GM12878 (cell line): Measurements from ENCODE around the gene HINT1. TPM values are rescaled to one million over a fixed set of nuclear protein-coding genes. Genes with fewer than 3 reads are reported as not detected.

ENCODE experiments used
- ATF7 ChIP-seq: fragments of 450-650 bp; IDR thresholded peaks from 2 replicates; pipeline ENCODE4 v1.6.1; 2016; ENCODE audit warnings: low read depth, mild to moderate bottlenecking
- BHLHE40 ChIP-seq, 2 experiments: fragments of 450-650 bp in 1 of 2; IDR thresholded peaks; 2 replicates each; pipeline ENCODE4 v1.6.1; 2011 to 2017; ENCODE audit warnings: low read depth in 2 of 2, borderline replicate concordance in 1 of 2, improper control_type of control experiment in 1 of 2, low read length in 1 of 2, mild to moderate bottlenecking in 1 of 2
- BMI1 ChIP-seq: fragments of 450-650 bp; IDR thresholded peaks from 2 replicates; pipeline ENCODE4 v1.6.1; 2016; ENCODE audit warnings: mild to moderate bottlenecking, moderate library complexity, borderline replicate concordance
- EED ChIP-seq: sonication (generic); IDR thresholded peaks from 2 replicates; pipeline ENCODE4 v1.6.1; 2016; ENCODE audit warnings: antibody characterized with exemption, low read depth
- EGR1 ChIP-seq, 2 experiments: IDR thresholded peaks; 1 replicate in 1 of 2; 2 replicates in 1 of 2; pipeline ENCODE4 v1.6.1; 2011 to 2012; ENCODE audit warnings: low read depth in 2 of 2, low read length in 2 of 2, borderline replicate concordance in 1 of 2, mild to moderate bottlenecking in 1 of 2, moderate library complexity in 1 of 2
- ELK1 ChIP-seq: IDR thresholded peaks from 2 replicates; pipeline ENCODE4 v1.6.1; 2012; ENCODE audit warnings: low read depth, low read length, improper control_type of control experiment
- FOS ChIP-seq: IDR thresholded peaks from 3 replicates; pipeline ENCODE4 v1.6.1; 2011; ENCODE audit warnings: borderline replicate concordance; ENCODE audit not compliant: insufficient read length; ENCODE audit errors: extremely low read depth
- GATAD2B ChIP-seq: fragments of 450-650 bp; conservative IDR thresholded peaks from 2 replicates; pipeline ENCODE4 v1.6.1; 2017; ENCODE audit warnings: low read depth, mild to moderate bottlenecking, moderate library complexity
- HDAC2 ChIP-seq: fragments of 200-600 bp; sonication (generic); IDR thresholded peaks from 2 replicates; pipeline ENCODE4 v1.6.1; 2017
- IRF4 ChIP-seq: IDR thresholded peaks from 2 replicates; pipeline ENCODE4 v1.6.1; 2011; ENCODE audit warnings: low read depth, low read length
- NFYB ChIP-seq: IDR thresholded peaks from 2 replicates; pipeline ENCODE4 v1.6.1; 2011; ENCODE audit warnings: low read depth, mild to moderate bottlenecking, low read length, improper control_type of control experiment, moderate library complexity; ENCODE audit not compliant: insufficient read depth
- POLR2AphosphoS5 ChIP-seq: IDR thresholded peaks from 2 replicates; pipeline ENCODE4 v1.6.1; 2011; ENCODE audit warnings: mild to moderate bottlenecking, low read length, inconsistent platforms
- SIX5 ChIP-seq: IDR thresholded peaks from 2 replicates; pipeline ENCODE4 v1.6.1; 2011; ENCODE audit warnings: mild to moderate bottlenecking, low read depth, low read length, moderate library complexity; ENCODE audit not compliant: severe bottlenecking
- SREBF1 ChIP-seq: IDR thresholded peaks from 2 replicates; pipeline ENCODE4 v1.6.1; 2012; ENCODE audit warnings: mild to moderate bottlenecking, low read length
- SUZ12 ChIP-seq: fragments of 200-600 bp; sonication (generic); IDR thresholded peaks from one replicate; pipeline ENCODE4 v1.6.1; 2018; ENCODE audit warnings: antibody characterized with exemption, mild to moderate bottlenecking; ENCODE audit not compliant: unreplicated experiment
- YBX1 ChIP-seq: fragments of 450-650 bp; IDR thresholded peaks from 2 replicates; pipeline ENCODE4 v1.6.1; 2016; ENCODE audit warnings: antibody characterized with exemption
- ZBTB33 ChIP-seq: fragments of 450-650 bp; IDR thresholded peaks from 2 replicates; pipeline ENCODE4 v1.6.1; 2017; ENCODE audit warnings: mild to moderate bottlenecking
- ZNF384 ChIP-seq: IDR thresholded peaks from 2 replicates; pipeline ENCODE4 v1.6.1; 2012; ENCODE audit warnings: low read depth, mild to moderate bottlenecking, low read length, improper control_type of control experiment, borderline replicate concordance
- polyA plus RNA-seq, 11 experiments: library from polyadenylated mRNA; depleted of rRNA in 4 of 11; unstranded in 6 of 11; stranded (reverse) in 5 of 11; fragments of >200 nt; fragmentation: Nextera tagmentation in 4 of 11; fragmentation: Illumina TruSeq in 1 of 11; extraction: Ambion mirVana in 4 of 11; extraction: Trizol in 1 of 11; gene quantifications; 1 replicate in 1 of 11; 2 replicates in 10 of 11; pipeline versions ENCODE4 v1.2.1 to v1.2.3, GENCODE V29; 2011 to 2016; ENCODE audit warnings: inconsistent platforms in 2 of 11, missing spikeins in 2 of 11, low read depth in 1 of 11
- total RNA-seq, 4 experiments: library from RNA; depleted of rRNA in 3 of 4; stranded (reverse); fragments of >200 nt in 3 of 4; fragmentation: Illumina TruSeq in 1 of 4; extraction: Trizol in 1 of 4; gene quantifications; 2 replicates each; pipeline versions ENCODE4 v1.2.1 to v1.2.3, GENCODE V29; 2013 to 2021
- TF ChIP-seq, protein P1 (sequence below): IDR thresholded peaks from 2 replicates; pipeline ENCODE4 v1.6.1; 2012; ENCODE audit warnings: improper control_type of control experiment, low read depth, low read length; ENCODE audit not compliant: insufficient replicate concordance
- TF ChIP-seq, protein P2 (sequence below): fragments of 450-650 bp; IDR thresholded peaks from 2 replicates; pipeline ENCODE4 v1.6.1; 2017; ENCODE audit warnings: mild to moderate bottlenecking, low read depth, inconsistent platforms; ENCODE audit not compliant: poor library complexity, severe bottlenecking

The HINT1 gene
- total and polyA plus RNA-seq, 10 of the 15 experiments (the other 5 are each of a cell fraction or from before 2014, with no cell fraction given), result 253 to 997 (median 562) TPM

DNA sequence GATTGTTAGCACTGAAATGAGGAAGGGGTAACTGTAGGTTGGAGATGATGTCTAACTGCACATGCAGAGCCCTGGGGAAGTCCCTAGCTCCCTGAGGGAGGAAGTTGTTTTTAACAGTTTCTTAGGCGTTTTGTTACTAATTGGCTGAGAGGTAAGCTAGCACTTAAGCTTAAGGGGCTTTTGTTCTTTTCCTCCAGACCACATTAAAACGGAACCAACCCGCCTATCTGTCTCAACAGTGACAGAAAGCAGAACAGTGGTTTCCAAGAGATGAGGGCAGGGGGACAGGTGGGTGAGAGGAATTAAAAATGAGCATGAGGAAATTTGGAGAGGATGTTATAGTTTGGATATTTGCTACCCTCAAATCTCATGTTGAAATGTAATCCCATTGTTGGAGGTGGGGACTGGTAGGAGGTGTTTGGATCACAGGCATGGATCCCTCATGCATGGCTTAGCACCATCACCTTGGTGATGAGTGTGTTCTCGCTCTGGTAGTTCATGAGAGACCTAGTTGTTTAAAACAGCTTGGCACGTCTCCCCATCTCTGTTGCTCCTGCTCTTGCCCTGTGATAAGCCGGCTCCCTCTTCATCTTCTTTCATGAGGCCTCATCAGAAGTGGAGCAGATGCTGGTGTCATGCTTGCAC, 44.6 kb upstream of the HINT1 start (continued):
- TF ChIP-seq ELK1 (0 out of 2 replicates have a peak, but pooled peaks have one; percentile 44), SUZ12 (no peak), GATAD2B (0 out of 2 replicates have a peak, but pooled peaks have one; percentile 73), EED (peak; percentile 89), HDAC2 (no peak), SIX5 (no peak), IRF4 (no peak), ZNF384 (no peak; the same call in 1 of the 2 replicates), ATF7 (peak; percentile 87), EGR1 (IDR thresholded peaks at IDR 0.05; ENCODE audit: borderline replicate concordance in 1 of 2, low read depth in 2 of 2, low read length in 2 of 2) (0 out of 3 replicates have a peak, but pooled peaks of 1 of the 2 experiments have one; percentile 20), POLR2AphosphoS5 (peak; percentile 90), NFYB (no peak), SREBF1 (no peak), BHLHE40 (IDR thresholded peaks at IDR 0.05; ENCODE audit: borderline replicate concordance in 1 of 2, low read depth in 2 of 2, low read length in 1 of 2) (peak; percentile 96), ZBTB33 (no peak), FOS (no peak), BMI1 (peak; percentile 87), YBX1 (no peak)
- TF ChIP-seq, protein P1, sequence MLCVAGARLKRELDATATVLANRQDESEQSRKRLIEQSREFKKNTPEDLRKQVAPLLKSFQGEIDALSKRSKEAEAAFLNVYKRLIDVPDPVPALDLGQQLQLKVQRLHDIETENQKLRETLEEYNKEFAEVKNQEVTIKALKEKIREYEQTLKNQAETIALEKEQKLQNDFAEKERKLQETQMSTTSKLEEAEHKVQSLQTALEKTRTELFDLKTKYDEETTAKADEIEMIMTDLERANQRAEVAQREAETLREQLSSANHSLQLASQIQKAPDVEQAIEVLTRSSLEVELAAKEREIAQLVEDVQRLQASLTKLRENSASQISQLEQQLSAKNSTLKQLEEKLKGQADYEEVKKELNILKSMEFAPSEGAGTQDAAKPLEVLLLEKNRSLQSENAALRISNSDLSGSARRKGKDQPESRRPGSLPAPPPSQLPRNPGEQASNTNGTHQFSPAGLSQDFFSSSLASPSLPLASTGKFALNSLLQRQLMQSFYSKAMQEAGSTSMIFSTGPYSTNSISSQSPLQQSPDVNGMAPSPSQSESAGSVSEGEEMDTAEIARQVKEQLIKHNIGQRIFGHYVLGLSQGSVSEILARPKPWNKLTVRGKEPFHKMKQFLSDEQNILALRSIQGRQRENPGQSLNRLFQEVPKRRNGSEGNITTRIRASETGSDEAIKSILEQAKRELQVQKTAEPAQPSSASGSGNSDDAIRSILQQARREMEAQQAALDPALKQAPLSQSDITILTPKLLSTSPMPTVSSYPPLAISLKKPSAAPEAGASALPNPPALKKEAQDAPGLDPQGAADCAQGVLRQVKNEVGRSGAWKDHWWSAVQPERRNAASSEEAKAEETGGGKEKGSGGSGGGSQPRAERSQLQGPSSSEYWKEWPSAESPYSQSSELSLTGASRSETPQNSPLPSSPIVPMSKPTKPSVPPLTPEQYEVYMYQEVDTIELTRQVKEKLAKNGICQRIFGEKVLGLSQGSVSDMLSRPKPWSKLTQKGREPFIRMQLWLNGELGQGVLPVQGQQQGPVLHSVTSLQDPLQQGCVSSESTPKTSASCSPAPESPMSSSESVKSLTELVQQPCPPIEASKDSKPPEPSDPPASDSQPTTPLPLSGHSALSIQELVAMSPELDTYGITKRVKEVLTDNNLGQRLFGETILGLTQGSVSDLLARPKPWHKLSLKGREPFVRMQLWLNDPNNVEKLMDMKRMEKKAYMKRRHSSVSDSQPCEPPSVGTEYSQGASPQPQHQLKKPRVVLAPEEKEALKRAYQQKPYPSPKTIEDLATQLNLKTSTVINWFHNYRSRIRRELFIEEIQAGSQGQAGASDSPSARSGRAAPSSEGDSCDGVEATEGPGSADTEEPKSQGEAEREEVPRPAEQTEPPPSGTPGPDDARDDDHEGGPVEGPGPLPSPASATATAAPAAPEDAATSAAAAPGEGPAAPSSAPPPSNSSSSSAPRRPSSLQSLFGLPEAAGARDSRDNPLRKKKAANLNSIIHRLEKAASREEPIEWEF, result no peak
- TF ChIP-seq, protein P2, sequence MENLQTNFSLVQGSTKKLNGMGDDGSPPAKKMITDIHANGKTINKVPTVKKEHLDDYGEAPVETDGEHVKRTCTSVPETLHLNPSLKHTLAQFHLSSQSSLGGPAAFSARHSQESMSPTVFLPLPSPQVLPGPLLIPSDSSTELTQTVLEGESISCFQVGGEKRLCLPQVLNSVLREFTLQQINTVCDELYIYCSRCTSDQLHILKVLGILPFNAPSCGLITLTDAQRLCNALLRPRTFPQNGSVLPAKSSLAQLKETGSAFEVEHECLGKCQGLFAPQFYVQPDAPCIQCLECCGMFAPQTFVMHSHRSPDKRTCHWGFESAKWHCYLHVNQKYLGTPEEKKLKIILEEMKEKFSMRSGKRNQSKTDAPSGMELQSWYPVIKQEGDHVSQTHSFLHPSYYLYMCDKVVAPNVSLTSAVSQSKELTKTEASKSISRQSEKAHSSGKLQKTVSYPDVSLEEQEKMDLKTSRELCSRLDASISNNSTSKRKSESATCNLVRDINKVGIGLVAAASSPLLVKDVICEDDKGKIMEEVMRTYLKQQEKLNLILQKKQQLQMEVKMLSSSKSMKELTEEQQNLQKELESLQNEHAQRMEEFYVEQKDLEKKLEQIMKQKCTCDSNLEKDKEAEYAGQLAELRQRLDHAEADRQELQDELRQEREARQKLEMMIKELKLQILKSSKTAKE, result peak; percentile 87
